NCI-H128 (cell line): ENCODE measurements around the gene ACAA1.

Experiments used
- DNase-seq: peaks from one replicate; lab custom pipeline; 2025; ENCODE audit not compliant: unreplicated experiment; lab: John Stamatoyannopoulos, UW

Gene ACAA1

GRCh38 chr3:38154625-38155255, 17.8 kb upstream of the ACAA1 start:
- DNase-seq = no peak

- DNase-seq = no peak
Observed at GRCh38 chr3:38154033-38154494, 17.1 kb upstream of the ACAA1 start.

- no peak for DNase-seq
Observed at GRCh38 chr3:38153221-38153620, 16.3 kb upstream of the ACAA1 start.

- DNase-seq = no peak
Observed at GRCh38 chr3:38152609-38153008, 15.7 kb upstream of the ACAA1 start.

DNA sequence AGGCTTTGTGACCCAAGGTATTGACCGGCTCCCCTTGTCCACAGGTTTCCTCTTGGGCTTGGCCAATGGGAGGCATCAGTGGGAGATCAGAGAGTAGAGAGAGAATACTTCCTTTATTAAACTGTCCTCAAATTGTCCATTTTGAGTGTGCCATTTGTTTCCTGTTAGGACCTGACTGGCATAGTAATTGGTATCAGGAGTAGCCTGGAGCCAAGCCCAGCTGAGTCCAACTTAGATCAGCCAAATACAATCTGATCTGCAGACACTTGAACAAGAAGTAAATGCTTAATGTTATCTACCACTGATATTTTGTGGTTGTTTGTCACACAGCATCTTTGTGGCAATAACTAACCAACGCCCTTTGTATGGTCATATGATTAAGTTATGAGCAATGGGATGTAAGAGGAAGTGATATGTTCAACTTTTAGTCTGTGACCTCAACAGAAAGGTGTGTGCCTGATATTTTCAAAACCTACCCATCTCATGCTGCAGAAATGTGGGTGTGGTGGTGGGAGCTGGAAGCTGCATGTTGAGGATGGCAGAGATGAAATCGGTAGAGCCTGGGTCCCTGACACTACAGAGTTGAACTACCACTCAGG, 14.8 kb upstream of the ACAA1 start:
- no peak for DNase-seq

- no peak for DNase-seq
Observed at GRCh38 chr3:38150780-38151528, 14.0 kb upstream of the ACAA1 start.

DNA sequence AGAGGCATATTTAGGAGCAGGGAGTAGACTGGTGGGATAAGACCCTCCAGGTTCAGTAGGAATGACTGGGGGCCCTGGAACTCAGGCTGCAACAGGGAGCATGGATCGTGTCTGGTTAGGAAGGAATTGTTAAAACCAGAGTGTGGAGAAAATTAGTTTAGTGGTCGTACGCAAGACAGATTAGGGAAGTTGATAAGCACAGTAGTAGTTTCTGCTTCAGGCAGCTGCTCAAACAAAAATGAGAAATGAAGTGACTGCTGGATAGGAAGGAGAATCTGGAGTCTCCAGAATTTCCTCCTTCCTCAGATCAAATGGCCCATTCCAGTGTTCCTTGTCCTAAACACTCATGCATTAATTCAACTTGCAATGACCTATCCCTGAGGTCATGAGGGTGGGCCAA, 12.8 kb upstream of the ACAA1 start:
- no peak for DNase-seq

DNA sequence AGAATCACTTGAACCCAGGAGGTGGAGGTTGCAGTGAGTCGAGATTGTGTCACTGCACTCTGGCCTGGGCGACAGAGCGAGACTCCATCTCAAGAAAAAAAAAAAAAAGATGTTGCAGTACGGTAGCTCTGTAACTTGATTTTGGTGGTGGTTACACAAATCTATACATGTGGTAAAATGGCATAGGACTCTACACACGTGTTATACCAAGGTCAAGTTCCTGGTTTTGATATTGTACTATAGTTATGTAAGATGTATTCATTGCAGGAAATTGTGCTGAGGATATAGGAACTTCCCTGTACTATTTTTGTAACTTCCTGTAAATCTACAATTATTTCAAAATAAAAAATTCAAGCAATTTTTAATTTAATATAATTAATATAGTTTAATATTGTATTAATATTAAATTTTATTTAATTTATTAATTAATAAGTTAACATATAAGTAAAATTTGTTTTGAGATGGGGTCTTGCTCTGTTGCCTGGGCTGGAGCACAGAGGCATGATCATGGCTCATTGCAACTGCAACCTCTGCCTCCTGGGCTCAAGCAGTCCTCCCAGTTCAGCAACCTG, 11.5 kb upstream of the ACAA1 start:
- no peak for DNase-seq

- no peak for DNase-seq
Observed at GRCh38 chr3:38147421-38147820, 10.5 kb upstream of the ACAA1 start.

- DNase-seq = no peak
Observed at GRCh38 chr3:38146504-38146903, 9.6 kb upstream of the ACAA1 start.

- no peak for DNase-seq
Observed at GRCh38 chr3:38143511-38143910, 6.6 kb upstream of the ACAA1 start.

GRCh38 chr3:38142959-38143358, 6.0 kb upstream of the ACAA1 start:
- DNase-seq = no peak

- DNase-seq = no peak
Observed at GRCh38 chr3:38141952-38142273, 5.0 kb upstream of the ACAA1 start.

DNA sequence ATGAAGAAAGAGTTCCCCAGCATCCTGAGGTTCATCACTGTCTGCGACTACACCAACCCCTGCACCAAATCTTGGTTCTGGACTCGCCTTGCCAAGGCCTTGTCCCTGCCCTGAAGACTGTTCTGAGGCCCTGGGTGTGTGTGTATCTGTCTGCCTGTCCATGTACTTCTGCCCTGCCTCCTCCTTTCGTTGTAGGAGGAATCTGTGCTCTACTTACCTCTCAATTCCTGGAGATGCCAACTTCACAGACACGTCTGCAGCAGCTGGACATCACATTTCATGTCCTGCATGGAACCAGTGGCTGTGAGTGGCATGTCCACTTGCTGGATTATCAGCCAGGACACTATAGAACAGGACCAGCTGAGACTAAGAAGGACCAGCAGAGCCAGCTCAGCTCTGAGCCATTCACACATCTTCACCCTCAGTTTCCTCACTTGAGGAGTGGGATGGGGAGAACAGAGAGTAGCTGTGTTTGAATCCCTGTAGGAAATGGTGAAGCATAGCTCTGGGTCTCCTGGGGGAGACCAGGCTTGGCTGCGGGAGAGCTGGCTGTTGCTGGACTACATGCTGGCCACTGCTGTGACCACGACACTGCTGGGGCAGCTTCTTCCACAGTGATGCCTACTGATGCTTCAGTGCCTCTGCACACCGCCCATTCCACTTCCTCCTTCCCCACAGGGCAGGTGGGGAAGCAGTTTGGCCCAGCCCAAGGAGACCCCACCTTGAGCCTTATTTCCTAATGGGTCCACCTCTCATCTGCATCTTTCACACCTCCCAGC, 4.4 kb upstream of the ACAA1 start:
- DNase-seq = no peak

- DNase-seq = no peak
Observed at GRCh38 chr3:38140326-38141172, 3.6 kb upstream of the ACAA1 start.

GRCh38 chr3:38139652-38140051, 2.7 kb upstream of the ACAA1 start:
- no peak for DNase-seq

DNA sequence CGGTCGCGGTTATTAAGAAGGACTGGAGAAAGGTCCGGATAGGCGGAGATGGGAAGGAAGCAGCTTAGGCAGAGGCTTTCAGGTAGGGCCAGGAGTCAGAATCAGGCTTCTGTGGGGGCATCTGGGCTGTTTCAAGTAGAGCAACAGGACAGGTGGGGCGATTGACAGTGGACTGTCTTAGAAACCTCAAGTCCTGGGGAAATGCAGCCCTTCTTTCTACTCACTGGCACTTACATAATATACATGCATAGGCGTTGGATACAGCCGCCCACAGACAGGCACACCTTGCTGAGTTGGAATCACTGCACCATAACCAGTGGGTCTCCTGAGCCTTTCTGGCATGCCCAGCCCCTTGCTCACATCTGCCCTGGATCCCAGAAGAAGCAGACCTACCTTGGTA, 2.3 kb upstream of the ACAA1 start:
- DNase-seq = no peak

GRCh38 chr3:38138349-38139190, 1.6 kb upstream of the ACAA1 start, which contains the start of gene MYD88:
Gene MYD88, plus strand, starts transcription at chr3:38138661. Its CDS starts 40 bp downstream, at chr3:38138701.
- DNase-seq = no peak

GRCh38 chr3:38137615-38138348, 855 bp upstream of the ACAA1 start:
- no peak for DNase-seq
